HUDEP-2 (cell line): Measurements from ENCODE around the gene RDH8.
A peak's percentile ranks its signal among the peaks of the same experiment; 100 is the strongest.

Experiments used
- DNase-seq, 76 experiments: peaks; one replicate each; lab custom pipeline; 2025; ENCODE audit not compliant: unreplicated experiment in 76 of 76; lab: John Stamatoyannopoulos, UW

RDH8 gene

GRCh38 chr19:10033614-10034013 is 20.3 kb downstream of the RDH8 start:
- DNase-seq = no peak

DNA sequence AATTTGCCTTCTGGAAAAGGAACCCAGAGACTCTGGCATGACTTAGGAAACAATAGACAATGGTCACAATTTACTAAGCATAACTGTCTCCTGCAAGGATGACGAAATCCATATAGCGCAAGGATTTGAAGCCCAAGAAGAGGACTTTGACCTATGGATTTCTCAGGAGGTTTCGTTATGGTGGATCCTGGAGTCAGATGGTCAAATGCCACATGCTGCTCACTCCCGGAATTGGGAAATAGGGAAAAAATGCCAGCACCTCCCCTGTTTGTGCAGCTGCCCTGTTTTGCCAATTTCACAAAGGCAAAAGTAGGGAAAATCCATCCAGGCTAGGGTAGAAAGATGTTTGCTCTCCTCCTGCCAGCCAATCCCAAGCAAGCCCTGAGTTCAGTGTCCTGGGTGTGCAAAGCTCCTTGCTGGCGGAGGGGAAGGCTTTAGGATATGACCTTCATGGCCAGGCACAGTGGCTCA is 23.4 kb downstream of the RDH8 start:
- DNase-seq = no peak

- DNase-seq = no peak
Observed at GRCh38 chr19:10037367-10037766, 24.1 kb downstream of the RDH8 start.

GRCh38 chr19:10037809-10038208 is 24.5 kb downstream of the RDH8 start:
- DNase-seq = no peak

GRCh38 chr19:10043286-10043927 is 30.1 kb downstream of the RDH8 start:
- peak in 7 of 76 experiments; percentile 20 to 39 (median 33) for DNase-seq

- no peak for DNase-seq
Observed at GRCh38 chr19:10044390-10044789, 31.1 kb downstream of the RDH8 start.

GRCh38 chr19:10045371-10045770 is 32.1 kb downstream of the RDH8 start:
- no peak for DNase-seq

- no peak for DNase-seq
Observed at GRCh38 chr19:10049626-10050025, 36.3 kb downstream of the RDH8 start.

DNA sequence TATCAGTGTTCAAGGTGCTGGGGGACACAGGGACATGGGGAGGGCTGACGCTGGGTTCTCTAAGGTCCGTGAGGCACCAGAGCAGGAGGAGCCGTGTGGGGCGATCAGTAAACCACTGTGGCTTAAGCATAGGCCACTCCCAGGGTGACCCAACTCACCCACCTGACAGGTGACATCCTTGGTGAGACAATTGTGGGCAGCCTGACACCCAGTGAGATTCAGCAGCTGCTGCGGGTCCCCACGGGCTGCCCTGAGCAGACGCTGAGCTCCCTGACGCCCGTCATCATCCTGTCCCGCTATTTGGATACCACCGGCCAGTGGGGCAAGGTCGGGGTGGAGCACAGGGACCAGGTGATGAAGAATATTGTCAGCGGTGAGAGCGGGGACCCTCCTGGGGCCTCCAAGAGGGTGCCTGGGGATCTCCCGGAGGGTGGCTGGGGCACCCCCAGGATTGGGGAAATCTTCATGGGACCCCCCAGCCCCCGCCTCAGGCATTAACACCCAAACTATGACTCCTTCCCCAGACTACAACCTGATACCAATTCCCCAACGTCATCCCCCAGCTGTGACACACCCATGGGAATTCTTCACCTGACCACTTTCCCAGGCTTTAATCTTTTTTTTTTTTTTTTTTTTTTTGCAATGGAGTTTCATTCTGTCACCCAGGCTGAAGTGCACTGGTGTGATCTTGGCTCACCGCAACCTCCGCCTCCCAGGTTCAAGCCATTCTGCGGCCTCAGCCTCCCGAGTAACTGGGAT is 39.5 kb downstream of the RDH8 start:
- no peak for DNase-seq

DNA sequence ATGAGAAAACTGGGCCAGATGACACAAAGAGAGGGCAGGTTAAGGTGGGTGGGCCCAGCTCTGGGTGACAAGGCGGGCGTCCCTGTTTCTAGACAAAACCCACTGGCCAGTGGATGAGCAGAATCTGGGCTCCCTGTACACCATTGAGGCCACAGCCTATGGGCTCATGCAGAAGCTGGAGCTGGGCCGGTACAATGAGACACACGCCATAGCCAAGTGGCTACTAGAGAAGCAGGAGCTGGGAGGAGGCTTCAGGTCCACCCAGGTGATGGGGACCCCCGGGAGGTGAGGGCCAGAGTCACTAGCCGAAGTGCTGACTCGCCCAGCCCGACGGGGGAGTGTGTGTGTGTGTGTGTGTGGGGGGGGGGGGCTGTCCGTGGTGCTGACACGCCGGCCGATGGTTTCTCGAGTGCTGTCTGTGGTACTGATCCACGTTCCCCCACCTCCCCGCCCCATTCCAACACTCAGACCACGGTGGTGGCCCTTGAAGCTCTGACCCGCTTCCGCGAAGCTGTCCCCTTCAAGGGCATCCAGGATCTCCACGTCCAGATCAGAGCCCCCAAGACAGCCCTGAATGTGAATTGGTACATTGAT is 48.5 kb downstream of the RDH8 start:
- peak in 7 of 76 experiments; percentile 5 to 50 (median 11) for DNase-seq

GRCh38 chr19:10068205-10068604 is 54.9 kb downstream of the RDH8 start:
- no peak for DNase-seq

GRCh38 chr19:10069046-10069445 is 55.8 kb downstream of the RDH8 start:
- DNase-seq = peak in 1 of 76 experiments; percentile 14

DNA sequence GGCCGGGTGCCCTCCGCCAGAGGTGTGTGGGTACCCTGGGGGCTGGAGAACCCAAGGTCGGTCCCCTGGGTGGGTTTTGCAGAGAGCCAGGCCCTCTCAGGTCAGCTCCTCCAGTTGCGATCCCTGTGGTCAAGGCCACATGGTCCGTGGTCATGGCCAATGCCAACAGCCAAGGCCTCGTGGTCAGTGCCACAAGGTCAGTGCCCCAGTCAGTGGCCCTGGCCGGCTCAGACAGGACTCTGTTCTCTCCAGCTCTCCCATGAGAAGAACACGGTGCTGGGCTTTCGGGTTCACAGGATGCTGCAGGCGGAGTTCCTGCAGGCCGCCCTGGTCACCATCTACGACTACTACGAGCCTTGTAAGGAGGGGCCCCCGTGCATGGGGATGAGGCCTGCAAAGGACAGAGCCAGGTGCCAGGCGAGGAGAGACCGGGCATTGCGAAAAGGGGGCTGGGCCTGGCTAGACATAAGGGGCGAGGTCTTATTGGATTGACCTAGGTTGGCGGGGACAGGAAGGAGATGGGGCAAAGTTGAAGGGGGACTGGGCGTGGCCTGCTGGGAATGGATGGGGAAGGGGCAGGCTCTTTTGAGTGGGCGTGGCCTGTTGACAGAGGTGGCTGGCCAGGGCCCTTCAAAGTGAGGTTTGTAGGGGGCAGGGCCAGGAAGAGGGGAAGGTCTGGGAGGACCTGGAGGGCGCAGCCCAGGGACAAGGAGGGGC is 57.6 kb downstream of the RDH8 start:
- DNase-seq = no peak
